ENCODE measurements around the gene HADH. TPM values are rescaled to one million over a fixed set of nuclear protein-coding genes. Genes with fewer than 3 reads are reported as not detected.

Gene HADH
- total and polyA plus RNA-seq, 8 donors: 14.2 to 112 (median 27.2) TPM

DNA sequence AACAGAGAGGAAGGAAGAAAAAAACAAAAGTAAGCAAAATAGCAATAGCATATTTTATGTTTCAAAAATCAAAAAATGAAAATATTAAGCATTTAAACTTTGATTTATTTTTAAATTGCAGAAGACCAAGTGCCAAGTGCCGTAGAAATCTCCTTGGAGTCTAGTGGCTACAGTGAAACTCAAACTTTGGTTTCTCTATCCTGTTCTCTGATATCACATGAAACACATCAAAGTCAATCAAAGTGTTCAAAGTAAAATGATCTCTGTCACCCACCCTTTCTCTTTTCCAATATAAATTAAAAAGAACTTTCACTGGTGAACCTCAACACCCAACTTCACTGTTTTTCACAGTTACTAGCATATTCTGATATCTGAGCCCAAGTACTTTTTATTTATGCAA is 81.1 kb downstream of the HADH start:
- 76 to 78% methylated on average over 1 of the region's 1 CpG for WGBS, 2 donors
- no peak for DNase-seq
- no peaks in the 10 kb centered on the region for H3K9me3 ChIP-seq
- H3K36me3 ChIP-seq: no peaks in the 10 kb centered on the region
- no peak overlapping the region for H3K4me3 ChIP-seq
- no peak for ATAC-seq
- no peaks in the 10 kb centered on the region for H3K27me3 ChIP-seq
- no peak for FAIRE-seq
- no peaks in the 10 kb centered on the region for H3K4me1 ChIP-seq
- TF ChIP-seq, protein P1, sequence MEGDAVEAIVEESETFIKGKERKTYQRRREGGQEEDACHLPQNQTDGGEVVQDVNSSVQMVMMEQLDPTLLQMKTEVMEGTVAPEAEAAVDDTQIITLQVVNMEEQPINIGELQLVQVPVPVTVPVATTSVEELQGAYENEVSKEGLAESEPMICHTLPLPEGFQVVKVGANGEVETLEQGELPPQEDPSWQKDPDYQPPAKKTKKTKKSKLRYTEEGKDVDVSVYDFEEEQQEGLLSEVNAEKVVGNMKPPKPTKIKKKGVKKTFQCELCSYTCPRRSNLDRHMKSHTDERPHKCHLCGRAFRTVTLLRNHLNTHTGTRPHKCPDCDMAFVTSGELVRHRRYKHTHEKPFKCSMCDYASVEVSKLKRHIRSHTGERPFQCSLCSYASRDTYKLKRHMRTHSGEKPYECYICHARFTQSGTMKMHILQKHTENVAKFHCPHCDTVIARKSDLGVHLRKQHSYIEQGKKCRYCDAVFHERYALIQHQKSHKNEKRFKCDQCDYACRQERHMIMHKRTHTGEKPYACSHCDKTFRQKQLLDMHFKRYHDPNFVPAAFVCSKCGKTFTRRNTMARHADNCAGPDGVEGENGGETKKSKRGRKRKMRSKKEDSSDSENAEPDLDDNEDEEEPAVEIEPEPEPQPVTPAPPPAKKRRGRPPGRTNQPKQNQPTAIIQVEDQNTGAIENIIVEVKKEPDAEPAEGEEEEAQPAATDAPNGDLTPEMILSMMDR (IDR thresholded peaks at IDR 0.05): no peak
- H3K27ac ChIP-seq: no peak overlapping the region
- intact Hi-C loops (cut with DNase I): no loop called here

DNA sequence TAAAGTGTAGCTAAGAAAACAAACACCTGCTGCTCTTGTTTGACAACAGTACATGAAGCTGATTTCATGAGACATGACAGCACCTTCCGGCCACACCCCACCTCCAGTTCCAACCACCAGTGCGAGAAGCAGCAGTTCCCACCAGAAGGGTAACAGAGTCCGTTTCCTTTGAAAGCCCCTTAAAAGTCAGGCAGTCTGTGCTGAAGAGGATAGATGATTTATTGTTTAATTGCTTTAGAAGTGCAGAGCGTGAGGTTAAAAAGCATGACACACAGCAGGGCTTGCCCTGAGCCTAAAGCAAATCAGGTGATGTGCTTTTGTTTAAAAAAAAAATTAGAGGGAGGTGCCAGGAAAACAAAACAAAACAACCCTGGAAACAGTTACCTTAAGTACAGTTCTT is 82.6 kb downstream of the HADH start:
- intact Hi-C loops (cut with DNase I): no loop called here
- DNase-seq (no peak), FAIRE-seq (no peak)

DNA sequence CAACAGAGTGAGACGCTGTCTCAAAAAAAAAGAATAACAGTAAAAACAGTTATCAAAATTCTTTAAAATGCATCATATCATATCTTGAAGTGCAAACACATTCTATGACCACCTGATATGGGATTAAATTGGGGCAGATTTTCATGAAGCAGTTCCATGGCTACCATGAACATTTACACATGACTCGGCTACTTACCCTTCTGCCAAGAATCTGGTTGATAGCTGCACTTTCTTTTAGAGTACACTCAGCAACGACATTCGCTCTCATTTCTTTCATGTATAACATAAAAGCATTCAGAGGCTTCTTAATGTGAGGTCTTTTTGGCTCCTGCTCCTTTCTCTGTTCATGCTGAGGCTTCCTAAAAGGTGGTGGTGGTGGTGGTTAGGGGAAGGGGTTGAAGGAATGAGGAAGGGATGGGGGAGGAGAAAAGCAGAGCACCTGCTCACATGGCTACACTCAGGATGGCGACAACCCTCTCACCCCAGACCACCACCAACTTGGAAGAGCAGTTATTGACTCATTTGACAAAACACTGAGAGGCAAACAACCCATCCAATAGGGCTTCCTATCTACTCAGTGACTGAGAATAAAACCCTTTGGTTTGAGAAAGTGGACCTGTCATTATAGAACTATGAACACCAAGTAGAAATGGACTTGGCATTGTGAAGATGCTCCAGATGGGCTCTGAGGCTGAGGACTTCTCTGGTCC is 88.5 kb downstream of the HADH start:
- 61 to 67% methylated on average over 5 of the region's 5 CpGs for WGBS, 2 donors
- H3K27me3 ChIP-seq: no peaks in the 10 kb centered on the region
- H3K4me3 ChIP-seq: no peak overlapping the region
- ATAC-seq (no peak), DNase-seq (no peak), FAIRE-seq (no peak)
- H3K4me1 ChIP-seq: no peaks in the 10 kb centered on the region
- TF ChIP-seq, protein P1 (IDR thresholded peaks at IDR 0.05): no peak
- no peaks in the 10 kb centered on the region for H3K36me3 ChIP-seq
- H3K27ac ChIP-seq: no peak overlapping the region
- intact Hi-C loops (cut with DNase I): no loop called here
- no peaks in the 10 kb centered on the region for H3K9me3 ChIP-seq

More for the DNA sequence above, 82.6 kb downstream of the HADH start:
- TF ChIP-seq, protein P1 (IDR thresholded peaks at IDR 0.05): no peak
- Histone ChIP-seq H3K4me1 (no peaks in the 10 kb centered on the region), H3K9me3 (no peaks in the 10 kb centered on the region), H3K36me3 (no peaks in the 10 kb centered on the region), H3K27ac (no peak overlapping the region), H3K4me3 (no peak overlapping the region), H3K27me3 (no peaks in the 10 kb centered on the region)
- 37 to 38% methylated on average over 4 of the region's 4 CpGs for WGBS, 2 donors
- no peak for ATAC-seq

DNA sequence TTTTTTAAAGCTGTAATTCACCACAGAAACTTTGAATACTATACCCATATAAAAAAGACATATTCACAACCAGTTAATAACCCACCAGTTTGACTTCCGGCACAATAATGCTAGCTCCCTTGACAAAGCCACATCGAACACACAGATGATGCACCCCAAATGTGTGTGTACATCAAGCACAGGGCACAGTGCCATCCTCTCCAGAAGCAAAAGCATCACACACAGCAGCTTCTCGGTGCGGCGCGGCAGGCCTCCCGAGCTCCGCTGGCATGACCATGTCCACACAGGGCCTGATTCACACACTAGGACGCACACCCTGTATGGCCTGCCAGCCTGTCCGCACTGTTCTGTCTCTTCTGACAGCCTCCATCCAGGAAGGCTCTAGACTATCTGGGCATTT is 91.1 kb downstream of the HADH start:
- 88 to 91% methylated on average over 10 of the region's 10 CpGs for WGBS, 2 donors
- TF ChIP-seq, protein P1 (IDR thresholded peaks at IDR 0.05): no peak
- no peaks in the 10 kb centered on the region for H3K9me3 ChIP-seq
- FAIRE-seq (no peak), ATAC-seq (no peak), DNase-seq (no peak)
- no peak overlapping the region for H3K4me3 ChIP-seq
- no peaks in the 10 kb centered on the region for H3K27me3 ChIP-seq
- H3K36me3 ChIP-seq: no peaks in the 10 kb centered on the region
- no peak overlapping the region for H3K27ac ChIP-seq
- intact Hi-C loops (cut with DNase I): no loop called here
- H3K4me1 ChIP-seq: no peaks in the 10 kb centered on the region

DNA sequence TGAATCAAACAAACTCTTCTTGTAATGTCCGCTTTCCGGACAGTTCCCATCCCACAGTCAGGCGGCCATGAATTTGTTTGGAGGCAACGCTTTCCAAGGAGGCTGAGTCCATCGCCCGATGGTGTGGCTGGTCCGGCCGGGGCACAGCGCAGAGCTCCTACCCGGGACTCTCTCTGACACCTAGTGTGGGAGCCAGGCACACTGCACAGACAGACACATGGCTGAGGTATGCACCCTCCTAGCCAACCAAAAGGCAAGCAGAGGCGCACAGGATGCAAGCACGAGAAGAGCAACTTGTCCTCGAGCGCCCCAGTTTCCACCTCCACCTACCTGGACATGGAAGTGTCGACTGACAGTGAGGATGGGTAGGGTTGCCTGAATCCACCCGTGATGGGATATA is 91.6 kb downstream of the HADH start:
- intact Hi-C loops (cut with DNase I): no loop called here
- no peak overlapping the region for H3K27ac ChIP-seq
- no peaks in the 10 kb centered on the region for H3K4me1 ChIP-seq
- no peak for FAIRE-seq
- no peaks in the 10 kb centered on the region for H3K27me3 ChIP-seq
- TF ChIP-seq, protein P1 (IDR thresholded peaks at IDR 0.05): no peak
- H3K36me3 ChIP-seq: no peaks in the 10 kb centered on the region
- no peaks in the 10 kb centered on the region for H3K9me3 ChIP-seq
- WGBS, 2 donors: 79 to 88% methylated on average over 16 of the region's 16 CpGs
- no peak for DNase-seq
- H3K4me3 ChIP-seq: no peak overlapping the region
- ATAC-seq: no peak

Data from pancreas (tissue), 10 donors.